ENCODE results near the gene POLA1. TPM values are rescaled to one million over a fixed set of nuclear protein-coding genes. Genes with fewer than 3 reads are reported as not detected.

The POLA1 gene
- total and polyA plus RNA-seq, 3 donors from 2014 or later, result 5.4 to 15.7 (median 15.0) TPM

DNA sequence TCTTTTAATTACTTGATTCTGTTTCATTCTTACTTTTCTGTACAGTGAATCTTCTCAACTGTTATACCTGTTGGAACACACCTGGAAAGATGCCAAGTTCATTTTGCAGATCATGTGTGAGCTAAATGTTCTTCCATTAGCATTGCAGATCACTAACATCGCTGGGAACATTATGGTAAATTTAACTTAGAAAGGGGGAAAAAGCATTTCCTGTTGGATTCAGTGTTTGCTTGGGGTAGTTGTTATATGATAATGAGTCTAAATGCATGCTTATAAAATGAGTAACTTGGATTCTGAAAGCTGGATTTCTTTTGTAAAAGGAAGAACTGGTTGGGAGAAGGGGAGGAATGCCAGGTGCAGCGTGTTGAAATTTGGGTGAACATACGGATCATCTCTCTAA is 47.6 kb downstream of the POLA1 start:
- TF ChIP-seq, protein P1, sequence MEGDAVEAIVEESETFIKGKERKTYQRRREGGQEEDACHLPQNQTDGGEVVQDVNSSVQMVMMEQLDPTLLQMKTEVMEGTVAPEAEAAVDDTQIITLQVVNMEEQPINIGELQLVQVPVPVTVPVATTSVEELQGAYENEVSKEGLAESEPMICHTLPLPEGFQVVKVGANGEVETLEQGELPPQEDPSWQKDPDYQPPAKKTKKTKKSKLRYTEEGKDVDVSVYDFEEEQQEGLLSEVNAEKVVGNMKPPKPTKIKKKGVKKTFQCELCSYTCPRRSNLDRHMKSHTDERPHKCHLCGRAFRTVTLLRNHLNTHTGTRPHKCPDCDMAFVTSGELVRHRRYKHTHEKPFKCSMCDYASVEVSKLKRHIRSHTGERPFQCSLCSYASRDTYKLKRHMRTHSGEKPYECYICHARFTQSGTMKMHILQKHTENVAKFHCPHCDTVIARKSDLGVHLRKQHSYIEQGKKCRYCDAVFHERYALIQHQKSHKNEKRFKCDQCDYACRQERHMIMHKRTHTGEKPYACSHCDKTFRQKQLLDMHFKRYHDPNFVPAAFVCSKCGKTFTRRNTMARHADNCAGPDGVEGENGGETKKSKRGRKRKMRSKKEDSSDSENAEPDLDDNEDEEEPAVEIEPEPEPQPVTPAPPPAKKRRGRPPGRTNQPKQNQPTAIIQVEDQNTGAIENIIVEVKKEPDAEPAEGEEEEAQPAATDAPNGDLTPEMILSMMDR (IDR thresholded peaks at IDR 0.05), result no peak
- TF ChIP-seq POLR2A (IDR thresholded peaks at IDR 0.05), result no peak
- Histone ChIP-seq H3K36me3 (ENCODE audit: low read depth, missing control alignments) (no peaks in the 10 kb centered on the region), H3K27ac (no peak overlapping the region), H3K9me3 (no peaks in the 10 kb centered on the region), H3K4me3 (no peak overlapping the region), H3K4me1 (no peaks in the 10 kb centered on the region), H3K27me3 (no peaks in the 10 kb centered on the region)
- DNase-seq, result no peak
- intact Hi-C loops (cut with DNase I; ENCODE audit: low total_unique reads), result no loop called here
- 88 to 91% methylated on average over 3 of the region's 3 CpGs for WGBS, 2 donors

DNA sequence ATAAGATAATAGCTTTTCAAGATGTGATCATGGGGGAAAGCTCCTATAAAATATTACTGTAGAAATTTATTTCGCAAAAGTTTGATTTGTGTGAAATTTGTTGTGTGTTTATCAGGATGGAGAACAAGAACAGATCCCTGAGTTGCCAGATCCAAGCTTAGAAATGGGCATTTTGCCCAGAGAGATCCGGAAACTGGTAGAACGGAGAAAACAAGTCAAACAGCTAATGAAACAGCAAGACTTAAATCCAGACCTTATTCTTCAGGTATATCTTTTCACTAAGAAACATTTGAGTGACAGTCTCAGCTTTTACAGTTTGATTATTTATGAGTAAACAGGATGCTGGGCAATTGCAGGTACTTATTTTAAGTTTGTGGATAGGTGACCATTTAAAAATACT is 54.5 kb downstream of the POLA1 start:
- 80 to 81% methylated on average over 3 of the region's 3 CpGs for WGBS, 2 donors
- Histone ChIP-seq H3K27ac (no peak overlapping the region), H3K9me3 (no peaks in the 10 kb centered on the region), H3K36me3 (ENCODE audit: low read depth, missing control alignments) (no peaks in the 10 kb centered on the region), H3K4me3 (no peak overlapping the region), H3K4me1 (no peaks in the 10 kb centered on the region), H3K27me3 (no peaks in the 10 kb centered on the region)
- intact Hi-C loops (cut with DNase I; ENCODE audit: low total_unique reads), result no loop called here
- TF ChIP-seq, protein P1 (IDR thresholded peaks at IDR 0.05), result no peak
- no peak for TF ChIP-seq POLR2A (IDR thresholded peaks at IDR 0.05)
- DNase-seq, result no peak

DNA sequence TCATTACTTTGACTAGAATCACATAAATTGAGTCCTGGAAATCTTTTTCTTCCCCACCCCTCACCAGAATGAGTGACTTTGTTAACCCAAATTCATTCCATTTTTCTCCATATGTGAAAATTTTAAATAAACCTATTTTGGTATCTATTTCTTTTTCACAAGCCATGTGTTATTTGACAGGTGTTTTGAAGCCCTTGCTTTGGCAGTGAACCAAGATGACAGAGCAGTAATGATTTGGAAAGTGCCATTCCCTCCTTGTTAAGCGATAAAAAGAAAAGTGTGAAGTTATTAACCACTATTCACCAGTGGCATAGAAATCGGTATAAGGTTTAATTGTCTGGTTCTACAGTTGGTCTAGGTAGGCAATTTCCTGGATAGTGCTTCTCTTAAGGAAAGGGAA is 66.1 kb downstream of the POLA1 start:
- no peak for TF ChIP-seq POLR2A (IDR thresholded peaks at IDR 0.05)
- TF ChIP-seq, protein P1 (IDR thresholded peaks at IDR 0.05), result no peak
- no peaks in the 10 kb centered on the region for H3K4me1 ChIP-seq
- no peak overlapping the region for H3K4me3 ChIP-seq
- no peak overlapping the region for H3K27ac ChIP-seq
- no peak for DNase-seq
- H3K27me3 ChIP-seq, result no peaks in the 10 kb centered on the region
- no peaks in the 10 kb centered on the region for H3K9me3 ChIP-seq
- intact Hi-C loops (cut with DNase I; ENCODE audit: low total_unique reads), result no loop called here
- H3K36me3 ChIP-seq (ENCODE audit: low read depth, missing control alignments), result no peaks in the 10 kb centered on the region
- 91 to 100% methylated on average over 2 of the region's 2 CpGs for WGBS, 2 donors

DNA sequence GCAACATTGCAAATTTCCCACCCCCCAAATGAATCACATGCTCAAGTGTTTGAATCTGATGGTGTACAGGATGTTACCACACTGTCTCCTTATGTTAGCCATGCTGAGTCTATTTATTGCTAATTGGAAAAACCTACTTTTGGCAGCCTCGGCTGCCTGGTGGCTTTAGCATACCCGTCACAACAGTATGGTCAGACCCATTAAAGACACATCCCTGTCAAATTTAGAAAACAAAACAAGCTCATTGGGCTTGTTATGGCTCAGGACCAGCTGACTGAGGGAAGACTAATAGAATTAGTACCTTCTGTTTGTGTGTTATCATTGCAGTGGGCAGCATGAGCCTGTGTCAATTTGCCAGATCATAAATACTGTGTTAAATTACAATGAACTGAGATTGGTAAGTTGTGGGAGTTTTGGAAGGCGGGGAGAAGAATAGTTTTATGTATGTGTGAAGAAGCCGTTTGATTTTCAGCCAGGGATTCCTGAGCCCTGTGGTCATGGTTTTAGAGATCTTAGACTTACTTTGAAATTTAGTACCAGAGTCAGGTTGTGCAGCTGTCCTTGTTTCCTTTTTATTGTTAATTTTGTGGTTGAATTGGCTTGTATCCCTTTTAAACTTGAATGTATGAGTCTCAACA is 66.8 kb downstream of the POLA1 start:
- WGBS, 2 donors, result 56 to 59% methylated on average over 2 to 4 of the region's 4 CpGs
- H3K27ac ChIP-seq, result no peak overlapping the region

More for the DNA sequence above, 66.8 kb downstream of the POLA1 start:
- no peak overlapping the region for H3K4me3 ChIP-seq
- H3K36me3 ChIP-seq (ENCODE audit: low read depth, missing control alignments), result no peaks in the 10 kb centered on the region
- TF ChIP-seq POLR2A (IDR thresholded peaks at IDR 0.05), result no peak
- TF ChIP-seq, protein P1 (IDR thresholded peaks at IDR 0.05), result no peak
- intact Hi-C loops (cut with DNase I; ENCODE audit: low total_unique reads), result no loop called here
- no peaks in the 10 kb centered on the region for H3K9me3 ChIP-seq
- DNase-seq, result no peak
- no peaks in the 10 kb centered on the region for H3K27me3 ChIP-seq
- H3K4me1 ChIP-seq, result no peaks in the 10 kb centered on the region

Measured in testis (tissue), 3 donors.